ENCODE data around the gene PDLIM4.

Gene PDLIM4

GRCh38 chr5:132250547-132250946 is 6.9 kb upstream of the PDLIM4 start:
- Histone ChIP-seq H4K20me1 (ENCODE audit: control insufficient read depth, insufficient read depth, low read depth, low read length) (no peaks in the 10 kb centered on the region), H3K9me3 (ENCODE audit: control insufficient read depth, insufficient read depth, low read length) (no peaks in the 10 kb centered on the region), H3F3A (ENCODE audit: control insufficient read depth, insufficient read depth) (no peaks in the 10 kb centered on the region), H3K79me2 (ENCODE audit: control insufficient read depth, low read length) (no peaks in the 10 kb centered on the region), H3K36me3 (ENCODE audit: control insufficient read depth, low read length) (no peaks in the 10 kb centered on the region), H3K27me3 (ENCODE audit: control insufficient read depth, low read length) (no peaks in the 10 kb centered on the region), H3K4me3 (ENCODE audit: low read length) (no peak overlapping the region), H3K27ac (ENCODE audit: low read depth, low read length) (no peak overlapping the region), H3K9me2 (replicated peaks; ENCODE audit: control insufficient read depth, low read length) (no peaks in the 10 kb centered on the region), H3K4me2 (ENCODE audit: low read length) (no peak overlapping the region), H3K4me1 (ENCODE audit: control insufficient read depth, low read length) (no peaks in the 10 kb centered on the region)
- TF ChIP-seq EZH2phosphoT487 (IDR thresholded peaks at IDR 0.05; ENCODE audit: borderline replicate concordance, low read length), result no peak
- TF ChIP-seq CTCF (IDR thresholded peaks at IDR 0.05; ENCODE audit: low read depth, low read length, poor library complexity, severe bottlenecking), result no peak

- Histone ChIP-seq H3K27me3 (ENCODE audit: control insufficient read depth, low read length) (no peaks in the 10 kb centered on the region), H3K36me3 (ENCODE audit: control insufficient read depth, low read length) (no peaks in the 10 kb centered on the region), H4K20me1 (ENCODE audit: control insufficient read depth, insufficient read depth, low read depth, low read length) (no peaks in the 10 kb centered on the region), H3F3A (ENCODE audit: control insufficient read depth, insufficient read depth) (no peaks in the 10 kb centered on the region), H3K27ac (ENCODE audit: low read depth, low read length) (no peak overlapping the region), H3K4me1 (ENCODE audit: control insufficient read depth, low read length) (no peaks in the 10 kb centered on the region), H3K9me3 (ENCODE audit: control insufficient read depth, insufficient read depth, low read length) (no peaks in the 10 kb centered on the region), H3K9me2 (replicated peaks; ENCODE audit: control insufficient read depth, low read length) (no peaks in the 10 kb centered on the region), H3K79me2 (ENCODE audit: control insufficient read depth, low read length) (no peaks in the 10 kb centered on the region), H3K4me2 (ENCODE audit: low read length) (no peak overlapping the region), H3K4me3 (ENCODE audit: low read length) (no peak overlapping the region)
- TF ChIP-seq EZH2phosphoT487 (IDR thresholded peaks at IDR 0.05; ENCODE audit: borderline replicate concordance, low read length) (no peak), CTCF (IDR thresholded peaks at IDR 0.05; ENCODE audit: low read depth, low read length, poor library complexity, severe bottlenecking) (no peak)
Observed at GRCh38 chr5:132251220-132251725, 6.2 kb upstream of the PDLIM4 start.

- H3K4me2 ChIP-seq (ENCODE audit: low read length), result no peak overlapping the region
- TF ChIP-seq EZH2phosphoT487 (IDR thresholded peaks at IDR 0.05; ENCODE audit: borderline replicate concordance, low read length) (no peak), CTCF (IDR thresholded peaks at IDR 0.05; ENCODE audit: low read depth, low read length, poor library complexity, severe bottlenecking) (no peak)
- H3K27me3 ChIP-seq (ENCODE audit: control insufficient read depth, low read length), result no peaks in the 10 kb centered on the region
- H3K36me3 ChIP-seq (ENCODE audit: control insufficient read depth, low read length), result no peaks in the 10 kb centered on the region
- no peaks in the 10 kb centered on the region for H3K9me2 ChIP-seq (replicated peaks; ENCODE audit: control insufficient read depth, low read length)
- H3F3A ChIP-seq (ENCODE audit: control insufficient read depth, insufficient read depth), result no peaks in the 10 kb centered on the region
- no peaks in the 10 kb centered on the region for H3K4me1 ChIP-seq (ENCODE audit: control insufficient read depth, low read length)
- no peaks in the 10 kb centered on the region for H3K79me2 ChIP-seq (ENCODE audit: control insufficient read depth, low read length)
- no peaks in the 10 kb centered on the region for H3K9me3 ChIP-seq (ENCODE audit: control insufficient read depth, insufficient read depth, low read length)
- H3K4me3 ChIP-seq (ENCODE audit: low read length), result no peak overlapping the region
- H4K20me1 ChIP-seq (ENCODE audit: control insufficient read depth, insufficient read depth, low read depth, low read length), result no peaks in the 10 kb centered on the region
- H3K27ac ChIP-seq (ENCODE audit: low read depth, low read length), result no peak overlapping the region
Observed at GRCh38 chr5:132253008-132253441, 4.5 kb upstream of the PDLIM4 start.
